Retinal pigment epithelial cell (primary cell): ENCODE data around the gene PBRM1.
A peak's percentile ranks its signal among the peaks of the same experiment; 100 is the strongest.

ENCODE experiments used
- DNase-seq: peaks from one replicate; pipeline ENCODE4 v3.0.0-alpha.2; 2010; ENCODE audit warnings: low read depth
- H3K4me3 ChIP-seq: 2 replicates; pipeline ENCODE4 v1.5.1; 2011; ENCODE audit warnings: mild to moderate bottlenecking, low read length, control low read depth, moderate library complexity
- TF ChIP-seq, protein P1 (sequence below): conservative IDR thresholded peaks from 2 replicates; pipeline ENCODE4 v1.5.1; 2011; ENCODE audit warnings: low read depth, low read length, control low read depth, inconsistent platforms

Gene PBRM1

DNA sequence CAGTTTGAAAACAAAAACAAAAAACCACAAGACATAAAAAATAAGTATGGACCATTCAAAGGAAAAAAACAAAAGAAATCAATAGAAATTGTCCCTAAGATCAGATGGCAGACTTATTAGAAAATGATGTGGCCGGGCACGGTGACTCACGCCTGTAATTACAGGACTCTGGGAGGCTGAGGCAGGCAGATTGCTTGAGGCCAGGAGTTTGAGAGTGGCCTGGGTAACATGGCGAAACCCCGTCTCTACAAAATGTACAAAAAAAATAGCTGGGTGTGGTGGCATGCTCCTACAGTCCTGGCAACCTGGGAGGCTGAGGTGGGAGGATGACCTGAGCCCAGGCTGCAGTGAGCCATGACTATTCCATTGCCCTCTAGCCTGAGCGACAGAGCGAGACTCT is 36.8 kb upstream of the PBRM1 start:
- no peak for DNase-seq
- no peak overlapping the region for H3K4me3 ChIP-seq
- TF ChIP-seq, protein P1, sequence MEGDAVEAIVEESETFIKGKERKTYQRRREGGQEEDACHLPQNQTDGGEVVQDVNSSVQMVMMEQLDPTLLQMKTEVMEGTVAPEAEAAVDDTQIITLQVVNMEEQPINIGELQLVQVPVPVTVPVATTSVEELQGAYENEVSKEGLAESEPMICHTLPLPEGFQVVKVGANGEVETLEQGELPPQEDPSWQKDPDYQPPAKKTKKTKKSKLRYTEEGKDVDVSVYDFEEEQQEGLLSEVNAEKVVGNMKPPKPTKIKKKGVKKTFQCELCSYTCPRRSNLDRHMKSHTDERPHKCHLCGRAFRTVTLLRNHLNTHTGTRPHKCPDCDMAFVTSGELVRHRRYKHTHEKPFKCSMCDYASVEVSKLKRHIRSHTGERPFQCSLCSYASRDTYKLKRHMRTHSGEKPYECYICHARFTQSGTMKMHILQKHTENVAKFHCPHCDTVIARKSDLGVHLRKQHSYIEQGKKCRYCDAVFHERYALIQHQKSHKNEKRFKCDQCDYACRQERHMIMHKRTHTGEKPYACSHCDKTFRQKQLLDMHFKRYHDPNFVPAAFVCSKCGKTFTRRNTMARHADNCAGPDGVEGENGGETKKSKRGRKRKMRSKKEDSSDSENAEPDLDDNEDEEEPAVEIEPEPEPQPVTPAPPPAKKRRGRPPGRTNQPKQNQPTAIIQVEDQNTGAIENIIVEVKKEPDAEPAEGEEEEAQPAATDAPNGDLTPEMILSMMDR: no peak

DNA sequence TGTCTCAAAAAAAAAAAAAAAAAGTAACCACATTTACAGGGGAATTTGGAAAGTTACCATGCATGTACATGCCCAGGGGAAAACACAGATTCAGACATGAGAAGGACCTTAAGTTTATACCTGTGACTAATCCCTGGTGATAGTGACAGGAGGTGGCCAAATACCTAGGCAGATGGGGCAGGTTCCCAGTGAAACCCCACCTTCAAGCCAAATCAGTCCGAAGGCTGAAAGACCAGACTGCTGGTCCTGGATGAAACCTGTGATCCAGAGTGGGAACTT is 36.0 kb upstream of the PBRM1 start:
- TF ChIP-seq, protein P1: no peak
- H3K4me3 ChIP-seq: no peak overlapping the region
- DNase-seq: no peak

DNA sequence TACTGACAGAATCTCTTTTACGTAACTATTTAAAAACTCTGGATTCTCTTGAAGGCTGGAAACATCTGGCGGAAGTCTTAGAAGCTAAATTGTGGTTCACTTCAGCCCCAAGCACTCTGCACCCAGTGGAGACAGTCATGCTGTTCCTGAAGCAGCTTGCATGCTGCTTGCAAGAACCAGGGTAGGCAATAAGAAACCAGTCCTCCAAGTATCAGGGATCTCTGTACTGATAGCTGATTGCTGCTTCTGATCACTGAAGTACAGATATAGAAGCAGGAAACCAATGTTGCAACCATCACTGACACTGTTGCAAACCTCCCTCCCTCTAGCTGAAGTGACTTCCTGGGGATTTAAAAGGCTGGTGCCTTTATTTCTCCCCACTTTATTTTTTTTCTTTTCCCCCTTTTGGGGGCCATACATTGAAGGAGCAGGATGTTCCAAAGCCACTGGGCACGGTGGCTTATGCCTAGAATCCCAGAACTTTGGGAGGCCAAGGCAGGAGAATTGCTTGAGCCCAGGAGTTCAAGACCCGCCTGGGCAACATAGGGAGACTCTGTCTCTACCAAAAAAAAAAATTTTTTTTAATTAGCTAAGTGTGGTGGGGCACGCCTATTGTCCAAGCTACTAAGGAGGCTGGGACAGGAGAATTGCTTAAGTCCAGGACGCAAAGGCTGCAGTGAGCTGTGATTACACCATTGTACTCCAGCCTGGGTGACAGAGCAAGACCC is 35.5 kb upstream of the PBRM1 start:
- no peak for DNase-seq
- TF ChIP-seq, protein P1: no peak
- no peak overlapping the region for H3K4me3 ChIP-seq

DNA sequence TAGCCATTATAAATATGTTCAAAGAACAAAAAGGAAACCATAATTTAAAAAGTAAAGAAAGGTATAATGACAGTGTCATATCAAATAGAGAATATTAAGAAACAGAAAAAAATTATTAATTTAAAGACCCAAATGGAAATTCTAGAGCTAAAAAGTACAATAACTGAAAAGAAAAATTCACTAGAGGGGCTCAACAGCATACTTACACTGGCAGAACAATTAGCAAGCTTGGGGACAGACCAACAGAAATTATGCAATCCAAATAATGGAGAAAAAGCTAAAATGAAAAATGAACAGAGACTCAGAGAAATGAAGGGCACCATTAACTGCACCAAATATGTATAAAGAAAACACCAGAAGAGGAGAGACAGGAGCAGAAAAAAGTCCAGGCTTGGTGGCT is 33.9 kb upstream of the PBRM1 start:
- H3K4me3 ChIP-seq: no peak overlapping the region
- no peak for DNase-seq
- TF ChIP-seq, protein P1: no peak

DNA sequence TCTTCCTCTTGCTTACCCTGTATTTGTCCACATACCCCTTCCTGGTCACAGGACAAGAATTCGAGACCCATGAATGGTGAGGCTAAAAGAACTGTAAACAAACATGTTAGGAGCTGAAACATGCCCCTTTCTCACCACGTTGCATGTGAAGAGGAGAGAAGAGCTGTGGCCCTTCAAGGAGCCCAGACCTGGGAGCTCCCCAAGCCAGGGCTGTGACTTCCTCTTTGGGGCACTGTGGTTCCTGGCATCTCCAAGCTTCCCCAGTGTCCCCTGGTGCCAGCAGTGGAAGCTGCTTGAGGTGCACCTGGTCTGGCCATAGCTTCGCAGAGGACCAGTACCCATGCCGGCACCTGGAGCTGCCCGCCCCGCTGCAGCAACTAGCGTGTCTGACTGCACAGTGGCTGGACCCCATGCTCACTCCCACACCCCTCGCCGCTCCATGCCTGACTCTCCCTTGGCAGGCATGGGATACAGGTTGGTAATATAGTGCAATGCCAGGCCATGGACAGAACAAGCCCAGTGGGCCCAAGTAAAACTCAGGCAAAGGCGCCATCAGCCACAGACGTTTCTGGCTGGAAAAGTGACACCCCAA is 30.1 kb upstream of the PBRM1 start:
- no peak for DNase-seq
- TF ChIP-seq, protein P1: no peak
- H3K4me3 ChIP-seq: no peak overlapping the region

DNA sequence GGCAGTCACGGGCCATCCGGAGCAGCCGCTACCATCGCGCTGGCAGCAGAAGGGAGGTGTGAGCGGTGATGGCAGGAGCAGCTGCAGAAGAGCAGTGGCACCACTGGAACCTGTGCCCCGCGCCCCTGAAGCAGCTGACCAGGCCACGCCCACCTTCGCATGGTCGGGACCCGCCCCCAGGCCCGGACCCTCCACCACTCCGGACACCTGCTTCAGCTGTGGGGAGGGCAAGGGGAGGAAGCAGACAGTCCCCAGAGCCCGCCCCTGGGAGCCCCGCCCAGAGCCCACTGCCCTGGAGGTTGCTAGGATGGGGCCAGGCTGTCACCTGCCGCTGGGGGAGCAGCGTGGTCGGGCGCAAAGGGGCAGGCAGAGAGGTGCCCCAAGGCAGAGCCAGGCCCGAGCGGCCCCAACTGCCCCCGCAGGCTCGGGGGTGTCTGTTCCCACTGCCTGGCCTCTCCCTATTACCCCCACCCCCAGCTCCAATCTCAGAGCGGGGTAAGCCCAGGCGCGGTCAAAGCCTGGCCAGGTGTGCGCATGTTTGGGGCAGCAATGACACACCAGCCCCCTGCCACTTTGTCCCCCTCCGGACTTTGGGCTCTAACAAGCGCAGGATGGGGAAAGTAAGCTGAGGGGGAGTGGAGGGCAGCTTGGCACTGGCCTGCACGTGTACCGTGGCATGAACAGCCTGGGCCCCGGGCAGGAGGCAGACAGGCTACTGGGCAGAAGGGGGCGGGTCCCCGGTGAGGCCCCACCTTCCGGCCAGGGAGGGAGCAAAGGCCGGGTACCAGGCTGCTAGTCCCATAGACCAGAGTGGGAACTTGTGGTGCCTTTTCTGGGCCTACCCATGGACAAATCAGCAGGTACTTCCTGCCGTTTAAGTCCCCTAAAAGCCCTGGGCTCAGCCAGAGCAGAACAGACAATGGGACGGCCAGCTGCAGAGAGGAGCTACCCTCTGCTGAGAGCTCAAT is 28.9 kb upstream of the PBRM1 start:
- TF ChIP-seq, protein P1: no peak
- DNase-seq: no peak
- peak overlapping the region; percentile 15 for H3K4me3 ChIP-seq
